ENCODE measurements around the gene PTPRG. TPM values are rescaled to one million over a fixed set of nuclear protein-coding genes. Genes with fewer than 3 reads are reported as not detected.

The PTPRG gene
- total and polyA plus RNA-seq, 2 experiments from 2014 or later = 8.5 to 34.9 TPM

DNA sequence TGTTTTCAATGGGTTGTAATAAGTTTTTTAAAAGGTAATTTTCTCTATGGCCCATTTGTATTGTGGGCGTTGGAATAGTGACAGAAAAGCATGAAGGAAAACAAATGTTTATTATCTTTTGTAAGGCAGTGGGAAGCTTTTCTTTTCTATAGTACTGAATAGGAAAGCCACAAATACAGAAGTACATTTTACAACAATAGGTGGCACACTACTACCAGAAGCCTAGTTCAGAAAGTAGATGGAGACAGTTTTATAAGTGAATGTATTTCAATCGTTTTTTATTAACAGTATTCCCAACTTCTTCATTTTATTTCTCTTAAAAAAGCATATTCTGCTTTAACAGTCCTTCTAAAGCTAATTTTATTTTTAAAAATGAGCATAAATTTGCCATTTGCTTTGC lies 296.7 kb downstream of the PTPRG start:
- H3K4me2 ChIP-seq = no peak overlapping the region
- no peak for DNase-seq (ENCODE audit: low spot score)
- no peaks in the 10 kb centered on the region for H3K4me1 ChIP-seq (ENCODE audit: insufficient read depth)
- peaks cover 18% of the 10 kb centered on the region for H3K79me2 ChIP-seq
- no peak overlapping the region for H3K27ac ChIP-seq
- H3K4me3 ChIP-seq = no peak overlapping the region
- no peaks in the 10 kb centered on the region for H3K9me3 ChIP-seq (ENCODE audit: low read depth)
- H3K9me2 ChIP-seq (replicated peaks; ENCODE audit: insufficient read depth) = no peaks in the 10 kb centered on the region
- H3K36me3 ChIP-seq (replicated peaks; ENCODE audit: insufficient read depth, low read depth) = no peaks in the 10 kb centered on the region
- TF ChIP-seq EZH2phosphoT487 (IDR thresholded peaks at IDR 0.05; ENCODE audit: low read depth, severe bottlenecking, unreplicated experiment) = no peak
- TF ChIP-seq, protein P1, sequence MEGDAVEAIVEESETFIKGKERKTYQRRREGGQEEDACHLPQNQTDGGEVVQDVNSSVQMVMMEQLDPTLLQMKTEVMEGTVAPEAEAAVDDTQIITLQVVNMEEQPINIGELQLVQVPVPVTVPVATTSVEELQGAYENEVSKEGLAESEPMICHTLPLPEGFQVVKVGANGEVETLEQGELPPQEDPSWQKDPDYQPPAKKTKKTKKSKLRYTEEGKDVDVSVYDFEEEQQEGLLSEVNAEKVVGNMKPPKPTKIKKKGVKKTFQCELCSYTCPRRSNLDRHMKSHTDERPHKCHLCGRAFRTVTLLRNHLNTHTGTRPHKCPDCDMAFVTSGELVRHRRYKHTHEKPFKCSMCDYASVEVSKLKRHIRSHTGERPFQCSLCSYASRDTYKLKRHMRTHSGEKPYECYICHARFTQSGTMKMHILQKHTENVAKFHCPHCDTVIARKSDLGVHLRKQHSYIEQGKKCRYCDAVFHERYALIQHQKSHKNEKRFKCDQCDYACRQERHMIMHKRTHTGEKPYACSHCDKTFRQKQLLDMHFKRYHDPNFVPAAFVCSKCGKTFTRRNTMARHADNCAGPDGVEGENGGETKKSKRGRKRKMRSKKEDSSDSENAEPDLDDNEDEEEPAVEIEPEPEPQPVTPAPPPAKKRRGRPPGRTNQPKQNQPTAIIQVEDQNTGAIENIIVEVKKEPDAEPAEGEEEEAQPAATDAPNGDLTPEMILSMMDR (IDR thresholded peaks at IDR 0.05; ENCODE audit: poor library complexity) = peak; percentile 64
- TF ChIP-seq EZH2 (IDR thresholded peaks at IDR 0.05; ENCODE audit: borderline replicate concordance) = no peak
- H4K20me1 ChIP-seq (ENCODE audit: insufficient read depth, poor library complexity, severe bottlenecking) = no peaks in the 10 kb centered on the region
- WGBS (ENCODE audit: low lambda C conversion rate, missing lambda C conversion rate) = 15% methylated on average over 2 of the region's 2 CpGs
- H2AFZ ChIP-seq = no peak overlapping the region
- no peaks in the 10 kb centered on the region for H3K27me3 ChIP-seq

DNA sequence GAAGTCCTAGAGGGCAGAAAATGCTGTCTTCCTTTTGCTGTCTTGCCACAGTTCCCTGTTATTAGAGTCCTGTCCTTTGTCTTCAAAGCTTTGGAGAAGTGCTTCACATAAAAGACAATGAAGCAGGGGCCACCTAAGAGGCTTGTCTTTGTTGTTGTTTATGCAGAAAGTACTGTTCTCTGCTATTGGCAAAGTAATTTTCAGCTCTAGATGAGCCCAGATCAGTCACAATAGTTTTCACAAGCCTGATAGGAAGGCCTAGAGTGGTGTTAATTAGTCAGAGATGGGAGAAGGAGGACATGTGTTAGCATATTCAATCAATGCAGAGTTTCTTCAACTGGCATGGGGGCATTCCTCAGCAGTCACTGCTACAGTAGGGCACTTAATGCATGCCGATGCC lies 300.0 kb downstream of the PTPRG start:
- TF ChIP-seq, protein P1 (IDR thresholded peaks at IDR 0.05; ENCODE audit: poor library complexity) = no peak
- TF ChIP-seq EZH2phosphoT487 (IDR thresholded peaks at IDR 0.05; ENCODE audit: low read depth, severe bottlenecking, unreplicated experiment) (no peak), EZH2 (IDR thresholded peaks at IDR 0.05; ENCODE audit: borderline replicate concordance) (no peak)
- H3K27me3 ChIP-seq = no peaks in the 10 kb centered on the region
- no peaks in the 10 kb centered on the region for H4K20me1 ChIP-seq (ENCODE audit: insufficient read depth, poor library complexity, severe bottlenecking)
- no peak overlapping the region for H3K27ac ChIP-seq
- no peak overlapping the region for H3K4me2 ChIP-seq
- DNase-seq (ENCODE audit: low spot score) = no peak
- H3K9me3 ChIP-seq (ENCODE audit: low read depth) = no peaks in the 10 kb centered on the region
- no peak overlapping the region for H2AFZ ChIP-seq
- 94% methylated on average over 1 of the region's 1 CpG for WGBS (ENCODE audit: low lambda C conversion rate, missing lambda C conversion rate)
- H3K4me1 ChIP-seq (ENCODE audit: insufficient read depth) = no peaks in the 10 kb centered on the region
- H3K4me3 ChIP-seq = no peak overlapping the region
- no peaks in the 10 kb centered on the region for H3K9me2 ChIP-seq (replicated peaks; ENCODE audit: insufficient read depth)
- no peaks in the 10 kb centered on the region for H3K36me3 ChIP-seq (replicated peaks; ENCODE audit: insufficient read depth, low read depth)
- H3K79me2 ChIP-seq = peaks cover 13% of the 10 kb centered on the region

DNA sequence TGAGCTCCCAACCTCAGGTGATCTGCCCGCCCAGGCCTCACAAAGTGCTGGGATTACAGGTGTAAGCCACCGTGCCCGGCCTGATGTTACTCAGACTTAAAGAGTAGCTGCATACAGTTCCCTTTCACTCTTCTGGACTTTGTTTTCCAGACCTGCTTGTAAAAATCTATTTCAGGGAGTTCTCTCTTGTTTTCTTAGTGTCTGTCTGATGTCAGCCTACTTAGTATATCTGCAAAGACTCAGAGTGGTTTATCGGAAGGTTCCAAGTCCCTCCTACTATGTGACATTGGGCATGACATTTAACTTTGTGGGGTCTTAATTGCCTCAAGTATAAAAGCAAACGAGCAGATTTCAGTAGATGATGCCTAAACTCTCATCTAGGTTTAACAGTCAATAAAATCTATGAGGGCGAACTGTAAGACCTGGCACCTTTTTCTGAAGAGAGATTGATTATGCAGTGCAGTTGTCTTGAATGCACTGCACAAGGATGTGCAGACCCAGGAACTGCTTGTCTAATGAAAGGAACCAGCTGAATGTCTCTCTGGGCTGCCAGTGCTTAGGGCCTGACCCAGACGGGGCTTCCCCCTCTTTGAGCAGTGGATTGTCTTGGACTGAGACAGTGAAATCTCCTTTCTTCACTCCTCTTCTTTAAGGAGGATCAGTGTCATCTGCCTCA lies 301.4 kb downstream of the PTPRG start:
- Histone ChIP-seq H3K9me2 (replicated peaks; ENCODE audit: insufficient read depth) (no peaks in the 10 kb centered on the region), H3K36me3 (replicated peaks; ENCODE audit: insufficient read depth, low read depth) (no peaks in the 10 kb centered on the region), H3K9me3 (ENCODE audit: low read depth) (no peaks in the 10 kb centered on the region), H3K4me2 (no peak overlapping the region), H2AFZ (no peak overlapping the region), H3K4me3 (no peak overlapping the region), H3K27ac (no peak overlapping the region), H3K4me1 (ENCODE audit: insufficient read depth) (no peaks in the 10 kb centered on the region), H3K79me2 (peaks cover 7% of the 10 kb centered on the region), H4K20me1 (ENCODE audit: insufficient read depth, poor library complexity, severe bottlenecking) (no peaks in the 10 kb centered on the region), H3K27me3 (no peaks in the 10 kb centered on the region)
- DNase-seq (ENCODE audit: low spot score) = peak; percentile 18
- TF ChIP-seq, protein P1 (IDR thresholded peaks at IDR 0.05; ENCODE audit: poor library complexity) = no peak
- TF ChIP-seq EZH2phosphoT487 (IDR thresholded peaks at IDR 0.05; ENCODE audit: low read depth, severe bottlenecking, unreplicated experiment) (no peak), EZH2 (IDR thresholded peaks at IDR 0.05; ENCODE audit: borderline replicate concordance) (no peak)
- WGBS (ENCODE audit: low lambda C conversion rate, missing lambda C conversion rate) = 71% methylated on average over 7 of the region's 7 CpGs
